HG02678 (cell line): ENCODE data around the gene ALX1.
"Not testable (repeated sequence)": the region's sequence is repeated elsewhere in the genome, so short reads cannot be mapped to it uniquely, and the experiment has no call there.

Experiments
- ATAC-seq: cut with Tn5 transposase; IDR thresholded peaks from one replicate; pipeline ENCODE4 v1.9.1; 2021; ENCODE audit warnings: mild to moderate bottlenecking, moderate library complexity; ENCODE audit not compliant: unreplicated experiment

ALX1 gene

GRCh38 chr12:85299053-85299452 is 19.0 kb downstream of the ALX1 start:
- no peak for ATAC-seq

- peak; percentile 44 for ATAC-seq
Measured at GRCh38 chr12:85301051-85301450, 21.0 kb downstream of the ALX1 start.

DNA sequence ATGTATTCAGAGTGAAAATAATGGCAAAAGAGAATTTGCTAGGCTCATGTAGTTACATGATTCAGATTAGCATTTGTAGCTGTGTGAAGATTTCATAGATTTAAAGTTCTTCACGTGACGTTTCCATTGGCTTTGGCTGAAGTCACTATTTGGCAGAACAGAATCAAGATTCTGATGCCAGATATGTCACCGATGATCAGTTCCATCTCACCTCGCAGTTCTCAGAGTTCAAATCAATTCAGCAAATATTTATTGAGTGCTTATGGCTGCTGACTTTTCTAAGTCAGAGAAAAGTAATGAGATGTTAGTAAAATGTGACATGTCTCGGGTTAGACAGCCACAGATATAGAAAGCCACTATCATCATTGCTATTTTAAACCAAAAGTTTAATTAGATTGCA is 28.4 kb downstream of the ALX1 start:
- no peak for ATAC-seq

- ATAC-seq = no peak
Measured at GRCh38 chr12:85309125-85309566, 29.1 kb downstream of the ALX1 start.

GRCh38 chr12:85310025-85310424 is 30.0 kb downstream of the ALX1 start:
- ATAC-seq = no peak

DNA sequence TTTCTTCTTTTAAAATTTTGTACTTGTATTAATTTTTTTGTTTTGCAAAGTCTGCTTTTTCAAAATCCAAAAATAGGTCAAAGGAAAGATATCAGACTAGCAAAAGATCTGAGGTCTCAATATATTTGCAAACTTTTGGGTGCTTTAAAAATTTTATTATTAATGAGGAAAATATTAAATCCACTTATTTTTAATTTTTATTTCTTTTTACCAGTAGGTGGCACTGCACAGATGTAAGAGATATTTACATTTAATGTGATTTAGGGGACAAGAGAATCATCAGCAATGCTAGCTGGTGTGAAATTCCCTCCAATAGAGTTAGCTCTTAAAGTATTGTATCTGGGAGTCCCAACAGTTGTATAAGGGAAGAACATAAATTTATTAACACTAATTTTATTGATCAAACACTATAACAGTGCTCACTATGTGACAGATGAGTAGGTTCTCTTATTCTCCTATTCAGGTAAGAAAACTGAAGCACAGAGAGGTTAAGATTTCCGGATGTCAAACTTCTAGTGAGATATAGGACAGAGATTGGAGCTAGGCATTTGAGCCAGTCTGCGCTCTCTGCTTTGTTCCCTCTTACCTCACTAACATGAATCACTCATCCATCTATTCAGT is 30.5 kb downstream of the ALX1 start:
- no peak for ATAC-seq

DNA sequence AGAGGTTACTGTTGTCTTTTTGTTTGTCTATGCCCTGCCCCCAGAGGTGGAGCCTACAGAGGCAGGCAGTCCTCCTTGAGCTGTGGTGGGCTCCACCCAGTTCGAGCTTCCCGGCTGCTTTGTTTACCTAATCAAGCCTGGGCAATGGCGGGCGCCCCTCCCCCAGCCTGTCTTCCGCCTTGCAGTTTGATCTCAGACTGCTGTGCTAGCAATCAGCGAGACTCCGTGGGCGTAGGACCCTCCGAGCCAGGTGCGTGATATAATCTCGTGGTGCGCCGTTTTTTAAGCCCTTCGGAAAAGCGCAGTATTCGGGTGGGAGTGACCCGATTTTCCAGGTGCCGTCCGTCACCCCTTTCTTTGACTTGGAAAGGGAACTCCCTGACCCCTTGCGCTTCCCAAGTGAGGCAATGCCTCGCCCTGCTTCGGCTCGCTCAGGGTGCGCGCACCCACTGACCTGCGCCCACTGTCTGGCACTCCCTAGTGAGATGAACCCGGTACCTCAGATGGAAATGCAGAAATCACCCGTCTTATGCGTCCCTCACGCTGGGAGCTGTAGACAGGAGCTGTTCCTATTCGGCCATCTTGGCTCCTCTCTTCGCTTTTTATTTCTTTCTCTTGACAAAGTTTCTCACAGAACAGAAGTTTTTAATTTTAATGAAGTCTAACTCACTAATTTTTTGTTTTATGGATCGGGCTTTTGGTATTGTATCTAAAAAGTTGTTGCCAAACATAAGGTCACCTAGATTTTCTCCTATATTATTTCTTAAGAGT is 38.0 kb downstream of the ALX1 start:
- not testable (repeated sequence) for ATAC-seq

DNA sequence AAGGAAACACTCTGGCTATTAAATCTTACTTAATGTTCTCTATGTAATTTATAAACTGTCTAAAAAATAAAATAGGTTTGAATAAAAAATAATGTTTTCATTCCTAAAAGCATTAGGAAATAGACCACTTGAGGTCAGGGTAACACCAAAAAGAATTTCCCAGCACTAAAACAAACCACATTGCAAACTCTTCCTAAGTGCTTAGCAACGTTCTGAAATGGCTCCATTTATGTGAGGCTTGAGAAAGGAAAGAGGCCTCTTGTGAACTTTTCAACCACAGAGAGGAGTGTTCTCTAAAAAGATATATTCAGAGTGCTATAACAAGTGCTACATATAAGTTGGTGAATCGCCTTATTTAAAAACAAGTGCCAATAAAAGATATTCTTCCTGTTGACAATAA is 42.7 kb downstream of the ALX1 start:
- ATAC-seq = no peak

DNA sequence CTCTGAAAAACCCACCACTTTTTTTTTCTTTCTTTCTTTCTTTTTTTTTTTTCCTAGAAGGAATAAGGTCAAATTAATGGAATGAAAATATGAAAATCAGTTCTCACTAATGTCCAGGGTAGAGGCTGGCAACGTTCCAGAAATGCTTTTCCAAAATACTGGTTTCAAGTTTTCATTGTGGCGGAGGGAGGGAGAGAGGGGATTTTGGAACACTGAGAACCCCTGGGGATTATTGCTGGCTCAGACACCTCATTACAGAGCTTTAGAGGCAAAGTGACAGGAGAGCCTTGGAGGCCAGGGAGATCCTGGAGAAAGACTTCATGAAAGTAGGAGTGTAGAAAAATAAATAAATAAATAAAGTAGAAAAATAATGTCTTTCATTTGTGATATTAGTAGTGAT is 45.4 kb downstream of the ALX1 start:
- ATAC-seq = no peak

DNA sequence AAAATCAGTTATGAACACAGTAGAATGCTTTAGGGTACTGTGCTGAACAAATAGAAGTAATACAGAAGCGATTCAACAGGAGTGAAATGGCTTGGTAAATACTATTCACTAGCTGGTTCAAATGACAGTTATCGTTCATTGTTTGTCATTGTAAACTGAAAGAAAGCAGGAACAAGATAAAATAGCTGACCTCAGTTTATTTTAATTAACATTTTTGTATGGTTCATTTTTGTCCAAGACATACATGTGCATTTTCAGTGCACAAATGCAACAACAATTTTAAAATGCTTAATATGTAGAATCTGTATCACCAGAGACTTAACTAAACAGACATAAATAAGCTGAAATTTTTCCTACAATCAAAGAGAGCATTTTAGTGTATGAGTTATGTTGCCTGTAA is 49.9 kb downstream of the ALX1 start:
- no peak for ATAC-seq

- no peak for ATAC-seq
Measured at GRCh38 chr12:85348779-85349178, 68.8 kb downstream of the ALX1 start.

GRCh38 chr12:85350356-85350755 is 70.3 kb downstream of the ALX1 start:
- no peak for ATAC-seq
